ENCODE results near the gene RUBCN. TPM values are rescaled to one million over a fixed set of nuclear protein-coding genes. Genes with fewer than 3 reads are reported as not detected.

RUBCN gene
- total and polyA plus RNA-seq, 2 of the 13 experiments (the other 11 are each of a cell fraction or from before 2014, with no cell fraction given): 5.2 to 8.1 TPM

GRCh38 chr3:197750858-197751737, 14.4 kb upstream of the RUBCN start (continued):
- TF ChIP-seq CENPX (CRISPR knock-in tag; IDR thresholded peaks at IDR 0.05) (no peak), DMTF1 (CRISPR knock-in tag; IDR thresholded peaks at IDR 0.05) (no peak), ZFAT (CRISPR knock-in tag; conservative IDR thresholded peaks at IDR 0.05) (no peak), ZNF7 (CRISPR knock-in tag; IDR thresholded peaks at IDR 0.05) (no peak), MAFF (IDR thresholded peaks at IDR 0.05; ENCODE audit: low read depth, low read length) (no peak), ZNF678 (CRISPR knock-in tag; IDR thresholded peaks at IDR 0.05) (no peak), ZNF660 (CRISPR knock-in tag; IDR thresholded peaks at IDR 0.05; ENCODE audit: borderline replicate concordance, low read depth) (no peak), ZNF781 (CRISPR knock-in tag; IDR thresholded peaks at IDR 0.05; ENCODE audit: borderline replicate concordance, not compliant biosample characterization) (peak; percentile 31), ZNF776 (CRISPR knock-in tag; IDR thresholded peaks at IDR 0.05) (no peak), ZNF746 (CRISPR knock-in tag; IDR thresholded peaks at IDR 0.05) (no peak), ZC3H13 (CRISPR knock-in tag; IDR thresholded peaks at IDR 0.05) (no peak), BCL6 (CRISPR knock-in tag; IDR thresholded peaks at IDR 0.05) (no peak), ZNF136 (CRISPR knock-in tag; IDR thresholded peaks at IDR 0.05; ENCODE audit: low read depth) (no peak), ZFP82 (CRISPR knock-in tag; IDR thresholded peaks at IDR 0.05; ENCODE audit: borderline replicate concordance) (no peak), RFX5 (IDR thresholded peaks at IDR 0.05; ENCODE audit: low read depth, low read length) (no peak), ZSCAN20 (CRISPR knock-in tag; IDR thresholded peaks at IDR 0.05; ENCODE audit: borderline replicate concordance) (0 out of 2 replicates have a peak, but pooled peaks have one; percentile 44), HOXA7 (CRISPR knock-in tag; IDR thresholded peaks at IDR 0.05) (no peak)
- TF ChIP-seq, protein P1, sequence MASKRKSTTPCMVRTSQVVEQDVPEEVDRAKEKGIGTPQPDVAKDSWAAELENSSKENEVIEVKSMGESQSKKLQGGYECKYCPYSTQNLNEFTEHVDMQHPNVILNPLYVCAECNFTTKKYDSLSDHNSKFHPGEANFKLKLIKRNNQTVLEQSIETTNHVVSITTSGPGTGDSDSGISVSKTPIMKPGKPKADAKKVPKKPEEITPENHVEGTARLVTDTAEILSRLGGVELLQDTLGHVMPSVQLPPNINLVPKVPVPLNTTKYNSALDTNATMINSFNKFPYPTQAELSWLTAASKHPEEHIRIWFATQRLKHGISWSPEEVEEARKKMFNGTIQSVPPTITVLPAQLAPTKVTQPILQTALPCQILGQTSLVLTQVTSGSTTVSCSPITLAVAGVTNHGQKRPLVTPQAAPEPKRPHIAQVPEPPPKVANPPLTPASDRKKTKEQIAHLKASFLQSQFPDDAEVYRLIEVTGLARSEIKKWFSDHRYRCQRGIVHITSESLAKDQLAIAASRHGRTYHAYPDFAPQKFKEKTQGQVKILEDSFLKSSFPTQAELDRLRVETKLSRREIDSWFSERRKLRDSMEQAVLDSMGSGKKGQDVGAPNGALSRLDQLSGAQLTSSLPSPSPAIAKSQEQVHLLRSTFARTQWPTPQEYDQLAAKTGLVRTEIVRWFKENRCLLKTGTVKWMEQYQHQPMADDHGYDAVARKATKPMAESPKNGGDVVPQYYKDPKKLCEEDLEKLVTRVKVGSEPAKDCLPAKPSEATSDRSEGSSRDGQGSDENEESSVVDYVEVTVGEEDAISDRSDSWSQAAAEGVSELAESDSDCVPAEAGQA (IDR thresholded peaks at IDR 0.05; ENCODE audit: low read depth): no peak
- TF ChIP-seq, protein P1 (CRISPR knock-in tag; IDR thresholded peaks at IDR 0.05; ENCODE audit: borderline replicate concordance): no peak
- TF ChIP-seq, protein P2, sequence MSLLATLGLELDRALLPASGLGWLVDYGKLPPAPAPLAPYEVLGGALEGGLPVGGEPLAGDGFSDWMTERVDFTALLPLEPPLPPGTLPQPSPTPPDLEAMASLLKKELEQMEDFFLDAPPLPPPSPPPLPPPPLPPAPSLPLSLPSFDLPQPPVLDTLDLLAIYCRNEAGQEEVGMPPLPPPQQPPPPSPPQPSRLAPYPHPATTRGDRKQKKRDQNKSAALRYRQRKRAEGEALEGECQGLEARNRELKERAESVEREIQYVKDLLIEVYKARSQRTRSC (CRISPR knock-in tag; IDR thresholded peaks at IDR 0.05; ENCODE audit: low read depth): no peak
